Adrenal gland (tissue), 5 donors: ENCODE data around the gene NUP37.

ENCODE experiments used
- POLR2A ChIP-seq, 2 donors: fragments of 450-650 bp; IDR thresholded peaks; one replicate each; pipeline ENCODE4 v1.6.1; 2017; ENCODE audit warnings: antibody characterized with exemption in 2 of 2, mild to moderate bottlenecking in 2 of 2, moderate library complexity in 1 of 2
- TF ChIP-seq, protein P1 (sequence below), 6 experiments: fragments of 450-650 bp in 4 of 6; fragments of 200-600 bp in 2 of 6; sonication (generic) in 1 of 6; IDR thresholded peaks; 1 replicate in 5 of 6; 2 replicates in 1 of 6; pipeline versions ENCODE4 v1.5.1 to v1.8.0; 2016 to 2021; ENCODE audit warnings: antibody characterized with exemption in 6 of 6, mild to moderate bottlenecking in 2 of 6, moderate library complexity in 1 of 6
- donor health status: DM: no; HTN: no; CAD: no.

DNA sequence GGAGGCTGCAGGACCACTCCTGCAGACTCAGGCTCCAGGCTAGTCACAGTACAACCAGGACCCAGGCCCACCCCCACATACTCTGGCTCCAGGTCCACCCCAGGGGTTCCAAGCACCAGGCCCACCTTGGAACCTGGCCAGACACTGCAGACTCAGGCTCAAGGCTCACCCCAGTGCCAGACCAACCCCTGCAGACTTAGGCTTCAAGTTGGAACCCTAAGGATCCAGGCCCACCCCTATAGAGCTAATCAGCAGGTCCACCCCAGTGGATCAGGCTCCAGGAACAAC lies 66.9 kb downstream of the NUP37 start:
- TF ChIP-seq, protein P1, sequence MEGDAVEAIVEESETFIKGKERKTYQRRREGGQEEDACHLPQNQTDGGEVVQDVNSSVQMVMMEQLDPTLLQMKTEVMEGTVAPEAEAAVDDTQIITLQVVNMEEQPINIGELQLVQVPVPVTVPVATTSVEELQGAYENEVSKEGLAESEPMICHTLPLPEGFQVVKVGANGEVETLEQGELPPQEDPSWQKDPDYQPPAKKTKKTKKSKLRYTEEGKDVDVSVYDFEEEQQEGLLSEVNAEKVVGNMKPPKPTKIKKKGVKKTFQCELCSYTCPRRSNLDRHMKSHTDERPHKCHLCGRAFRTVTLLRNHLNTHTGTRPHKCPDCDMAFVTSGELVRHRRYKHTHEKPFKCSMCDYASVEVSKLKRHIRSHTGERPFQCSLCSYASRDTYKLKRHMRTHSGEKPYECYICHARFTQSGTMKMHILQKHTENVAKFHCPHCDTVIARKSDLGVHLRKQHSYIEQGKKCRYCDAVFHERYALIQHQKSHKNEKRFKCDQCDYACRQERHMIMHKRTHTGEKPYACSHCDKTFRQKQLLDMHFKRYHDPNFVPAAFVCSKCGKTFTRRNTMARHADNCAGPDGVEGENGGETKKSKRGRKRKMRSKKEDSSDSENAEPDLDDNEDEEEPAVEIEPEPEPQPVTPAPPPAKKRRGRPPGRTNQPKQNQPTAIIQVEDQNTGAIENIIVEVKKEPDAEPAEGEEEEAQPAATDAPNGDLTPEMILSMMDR (IDR thresholded peaks at IDR 0.05): no peak
- TF ChIP-seq POLR2A (IDR thresholded peaks at IDR 0.05): no peak
